Uterus (tissue), 2 donors: Measurements from ENCODE around the gene KAT2A.

Experiments used
- CTCF ChIP-seq, 4 experiments: fragments of 200-600 bp in 2 of 4; fragments of 450-650 bp in 2 of 4; sonication (generic) in 2 of 4; IDR thresholded peaks; one replicate each; pipeline ENCODE4 v1.5.1; 2016 to 2019; ENCODE audit warnings: antibody characterized with exemption in 4 of 4, mild to moderate bottlenecking in 2 of 4, moderate library complexity in 1 of 4
- POLR2A ChIP-seq, 2 donors: fragments of 450-650 bp; IDR thresholded peaks; one replicate each; pipeline ENCODE4 v1.6.1; 2016; ENCODE audit warnings: antibody characterized with exemption in 2 of 2, mild to moderate bottlenecking in 1 of 2, moderate library complexity in 1 of 2

- TF ChIP-seq POLR2A (IDR thresholded peaks at IDR 0.05) (no peak), CTCF (IDR thresholded peaks at IDR 0.05) (no peak)
Measured at GRCh38 chr17:42068979-42069378, 52.2 kb downstream of the KAT2A start.
